Measurements from ENCODE around the gene DERL3.

GRCh38 chr22:23803001-23803819 is 35.6 kb downstream of the DERL3 start:
- no peak for TF ChIP-seq CTCF (conservative IDR thresholded peaks at IDR 0.05; ENCODE audit: low read depth, low read length)
- TF ChIP-seq EZH2 (IDR thresholded peaks at IDR 0.05; ENCODE audit: borderline replicate concordance, low read depth, low read length, poor library complexity, severe bottlenecking): no peak

Data from A673 (cell line).